ENCODE data around the gene TMED6.

The TMED6 gene

DNA sequence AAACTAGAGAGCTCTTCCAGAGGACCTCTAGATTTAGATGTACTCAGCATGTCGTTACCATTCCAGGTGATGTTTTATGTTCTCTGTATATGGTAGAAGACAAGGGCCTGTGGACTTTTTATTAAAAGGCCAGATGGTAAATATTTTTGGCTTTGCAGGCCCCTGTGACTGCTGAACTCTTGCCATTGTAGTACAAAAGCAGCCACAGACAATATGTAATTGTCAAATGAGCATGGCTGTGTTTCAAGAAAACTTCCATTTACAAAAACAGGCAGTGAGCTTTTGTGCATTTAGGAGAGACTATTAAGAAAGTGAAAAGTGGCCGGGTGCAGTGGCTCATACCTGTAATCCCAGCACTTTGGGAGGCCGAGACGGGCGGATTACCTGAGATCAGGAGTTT, 7.4 kb downstream of the TMED6 start:
- Histone ChIP-seq H2BK15ac (ENCODE audit: low read length) (no peak overlapping the region), H3K27me3 (ENCODE audit: control insufficient read depth in 3 of 3, insufficient read depth in 3 of 3, low read depth in 1 of 3, low read length in 3 of 3) (no peaks in the 10 kb centered on the region), H2BK120ac (ENCODE audit: low read depth, low read length) (no peak overlapping the region), H3K4ac (ENCODE audit: low read length) (no peak overlapping the region), H3K4me3 (ENCODE audit: low read length in 2 of 2) (no peak overlapping the region), H3K18ac (ENCODE audit: low read length) (no peak overlapping the region), H3K23ac (ENCODE audit: low read depth, low read length, poor library complexity) (no peak overlapping the region), H3K4me1 (ENCODE audit: control insufficient read depth in 2 of 2, insufficient read depth in 1 of 2, low read depth in 1 of 2, low read length in 2 of 2) (peaks cover 3 to 7% of the 10 kb centered on the region in 2 donors), H2BK5ac (ENCODE audit: low read length) (no peak overlapping the region), H4K91ac (ENCODE audit: low read depth, low read length, poor library complexity) (no peak overlapping the region), H3K79me1 (ENCODE audit: low read depth, low read length) (peaks cover 7% of the 10 kb centered on the region), H2AK5ac (ENCODE audit: low read depth, low read length) (no peak overlapping the region), H3K27ac (replicated peaks; ENCODE audit: low read length) (no peak overlapping the region), H3K36me3 (replicated peaks in 1 of 2; ENCODE audit: control insufficient read depth in 2 of 2, insufficient read depth in 2 of 2, low read length in 2 of 2) (peaks cover 10 to 52% of the 10 kb centered on the region in 2 donors), H3K9me3 (replicated peaks in 1 of 2; ENCODE audit: control insufficient read depth in 2 of 2, insufficient read depth in 1 of 2, low read depth in 1 of 2, low read length in 2 of 2) (no peaks in the 10 kb centered on the region), H4K8ac (ENCODE audit: low read depth, low read length) (no peak overlapping the region), H2BK12ac (ENCODE audit: low read length) (no peak overlapping the region), H3K9ac (ENCODE audit: low read depth, low read length, poor library complexity) (no peak overlapping the region), H2AFZ (ENCODE audit: low read length) (no peak overlapping the region), H3K14ac (ENCODE audit: low read length) (no peak overlapping the region), H3K4me2 (ENCODE audit: insufficient read depth, low read length, poor library complexity, severe bottlenecking) (no peak overlapping the region)
- DNase-seq (ENCODE audit: low spot score): no peak
- no CpG with 5 or more reads among the region's 5 CpGs for WGBS, 2 donors (ENCODE audit: extremely low coverage in 2 of 2, insufficient read length in 2 of 2, insufficient replicate concordance in 1 of 2)

DNA sequence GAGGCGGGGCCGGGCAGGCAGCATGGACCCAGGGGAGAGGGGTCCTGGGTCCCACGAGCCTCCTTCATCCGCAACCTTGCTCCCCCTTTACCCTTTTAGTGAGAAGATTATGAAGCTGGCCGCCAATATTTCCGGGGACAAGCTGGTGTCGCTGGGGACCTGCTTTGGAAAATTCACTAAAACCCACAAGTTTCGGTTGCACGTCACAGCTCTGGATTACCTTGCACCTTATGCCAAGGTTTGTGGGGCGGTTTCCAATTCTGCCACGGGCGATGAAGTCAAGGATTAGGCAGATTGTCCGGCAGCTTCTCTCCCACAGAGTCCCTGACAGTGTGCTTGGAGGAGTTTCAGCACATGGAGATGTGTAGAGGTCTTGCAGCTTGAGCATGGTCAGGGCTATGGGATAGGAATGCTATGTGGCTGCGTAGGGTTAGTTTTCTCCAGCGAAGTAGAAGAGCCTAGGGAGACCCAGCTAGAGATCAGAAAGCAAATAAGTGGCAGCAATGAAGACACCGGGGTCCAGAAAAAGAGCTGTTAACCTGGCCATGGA, 11.4 kb downstream of the TMED6 start:
- Histone ChIP-seq H4K8ac (ENCODE audit: low read depth, low read length) (no peak overlapping the region), H3K9me3 (replicated peaks in 1 of 2; ENCODE audit: control insufficient read depth in 2 of 2, insufficient read depth in 1 of 2, low read depth in 1 of 2, low read length in 2 of 2) (no peaks in the 10 kb centered on the region), H3K4me3 (ENCODE audit: low read length in 2 of 2) (peak overlapping the region; percentile 72 to 87), H2BK120ac (ENCODE audit: low read depth, low read length) (no peak overlapping the region), H3K18ac (ENCODE audit: low read length) (peak overlapping the region; percentile 84), H3K27me3 (ENCODE audit: control insufficient read depth in 3 of 3, insufficient read depth in 3 of 3, low read depth in 1 of 3, low read length in 3 of 3) (no peaks in the 10 kb centered on the region), H3K23ac (ENCODE audit: low read depth, low read length, poor library complexity) (peak overlapping the region; percentile 47), H2AK5ac (ENCODE audit: low read depth, low read length) (peak overlapping the region; percentile 65), H3K36me3 (replicated peaks in 1 of 2; ENCODE audit: control insufficient read depth in 2 of 2, insufficient read depth in 2 of 2, low read length in 2 of 2) (peaks cover 19 to 69% of the 10 kb centered on the region in 2 donors), H2BK15ac (ENCODE audit: low read length) (no peak overlapping the region), H3K79me1 (ENCODE audit: low read depth, low read length) (peaks cover 14% of the 10 kb centered on the region), H3K14ac (ENCODE audit: low read length) (no peak overlapping the region), H4K91ac (ENCODE audit: low read depth, low read length, poor library complexity) (no peak overlapping the region), H3K4ac (ENCODE audit: low read length) (no peak overlapping the region), H3K27ac (replicated peaks; ENCODE audit: low read length) (no peak overlapping the region), H3K9ac (ENCODE audit: low read depth, low read length, poor library complexity) (peak overlapping the region; percentile 92), H2BK5ac (ENCODE audit: low read length) (no peak overlapping the region), H3K4me2 (ENCODE audit: insufficient read depth, low read length, poor library complexity, severe bottlenecking) (peak overlapping the region; percentile 99), H3K4me1 (ENCODE audit: control insufficient read depth in 2 of 2, insufficient read depth in 1 of 2, low read depth in 1 of 2, low read length in 2 of 2) (peaks cover 7 to 13% of the 10 kb centered on the region in 2 donors), H2AFZ (ENCODE audit: low read length) (peak overlapping the region; percentile 85), H2BK12ac (ENCODE audit: low read length) (no peak overlapping the region)
- DNase-seq (ENCODE audit: low spot score): no peak
- WGBS, 2 donors (ENCODE audit: extremely low coverage in 2 of 2, insufficient read length in 2 of 2, insufficient replicate concordance in 1 of 2): no CpG with 5 or more reads among the region's 16 CpGs

DNA sequence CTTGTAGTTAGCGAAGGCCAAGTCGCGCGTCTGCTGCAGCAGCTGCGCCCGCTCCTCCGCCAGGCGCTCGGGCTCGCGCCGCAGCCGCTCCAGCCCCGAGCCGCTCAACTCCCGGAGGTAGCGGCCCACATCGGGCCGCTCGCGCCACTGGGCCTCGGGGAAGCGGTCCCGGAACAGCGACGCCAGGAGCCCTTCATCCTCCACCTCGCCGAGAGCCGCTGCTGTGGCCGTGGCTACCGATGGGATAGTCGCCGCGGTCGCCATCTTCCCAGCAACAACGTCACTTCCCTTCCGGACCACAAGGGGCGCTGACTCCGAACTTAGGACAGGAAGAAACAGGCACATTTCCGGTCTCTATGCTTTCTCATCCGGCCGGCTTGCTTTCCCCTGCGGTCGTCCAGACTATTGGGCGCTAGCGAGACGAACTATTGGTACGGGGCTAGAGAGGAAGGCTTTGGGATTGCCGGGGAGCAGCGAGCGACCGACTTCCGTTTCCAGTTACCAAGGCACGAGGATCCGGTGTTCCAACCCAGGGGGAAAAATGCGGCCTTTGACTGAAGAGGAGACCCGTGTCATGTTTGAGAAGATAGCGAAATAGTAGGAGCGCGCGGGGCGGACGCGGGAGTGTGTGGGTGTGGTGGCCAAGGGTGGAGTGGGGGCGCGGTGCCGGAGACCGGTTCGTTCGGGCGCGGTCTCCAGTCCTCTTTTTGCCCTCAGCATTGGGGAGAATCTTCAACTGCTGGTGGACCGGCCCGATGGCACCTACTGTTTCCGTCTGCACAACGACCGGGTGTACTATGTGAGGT, 12.1 kb downstream of the TMED6 start, which contains the start of the genes COG8 and NIP7:
COG8 (minus strand) TSS at position 276 of the 806 bp plus-strand sequence; CDS start at position 264, 12 bp downstream.
NIP7 (plus strand) TSS at position 484 of the 806 bp plus-strand sequence; CDS start at position 542, 58 bp downstream.
- no peak within 1 kb of the TSS for H4K91ac ChIP-seq (ENCODE audit: low read depth, low read length, poor library complexity)
- H4K8ac ChIP-seq (ENCODE audit: low read depth, low read length): no peak within 1 kb of the TSS
- peak within 1 kb of the TSS; percentile 71 for H3K27ac ChIP-seq (replicated peaks; ENCODE audit: low read length)
- peak within 1 kb of the TSS; percentile 72 to 95 for H3K4me3 ChIP-seq (ENCODE audit: low read length in 2 of 2)
- H2AK5ac ChIP-seq (ENCODE audit: low read depth, low read length): peak within 1 kb of the TSS; percentile 68
- H3K79me1 ChIP-seq (ENCODE audit: low read depth, low read length): peaks cover 14% of the 10 kb centered on the region
- H3K4me1 ChIP-seq (ENCODE audit: control insufficient read depth in 2 of 2, insufficient read depth in 1 of 2, low read depth in 1 of 2, low read length in 2 of 2): peaks cover 7 to 13% of the 10 kb centered on the region in 2 donors
- peak within 1 kb of the TSS; percentile 89 for H3K4ac ChIP-seq (ENCODE audit: low read length)
- H3K4me2 ChIP-seq (ENCODE audit: insufficient read depth, low read length, poor library complexity, severe bottlenecking): peak within 1 kb of the TSS; percentile 99
- no peaks in the 10 kb centered on the region for H3K9me3 ChIP-seq (replicated peaks in 1 of 2; ENCODE audit: control insufficient read depth in 2 of 2, insufficient read depth in 1 of 2, low read depth in 1 of 2, low read length in 2 of 2)
- no peak within 1 kb of the TSS for H2BK15ac ChIP-seq (ENCODE audit: low read length)
- H3K14ac ChIP-seq (ENCODE audit: low read length): peak within 1 kb of the TSS; percentile 42
- H3K36me3 ChIP-seq (replicated peaks in 1 of 2; ENCODE audit: control insufficient read depth in 2 of 2, insufficient read depth in 2 of 2, low read length in 2 of 2): peaks cover 26 to 76% of the 10 kb centered on the region in 2 donors
- no CpG with 5 or more reads among the region's 77 CpGs for WGBS, 2 donors (ENCODE audit: extremely low coverage in 2 of 2, insufficient read length in 2 of 2, insufficient replicate concordance in 1 of 2)
- H2BK12ac ChIP-seq (ENCODE audit: low read length): no peak within 1 kb of the TSS
- no peaks in the 10 kb centered on the region for H3K27me3 ChIP-seq (ENCODE audit: control insufficient read depth in 3 of 3, insufficient read depth in 3 of 3, low read depth in 1 of 3, low read length in 3 of 3)
- H2BK5ac ChIP-seq (ENCODE audit: low read length): peak within 1 kb of the TSS; percentile 88
- DNase-seq (ENCODE audit: low spot score): peak; percentile 97
- H2BK120ac ChIP-seq (ENCODE audit: low read depth, low read length): no peak within 1 kb of the TSS
- H3K18ac ChIP-seq (ENCODE audit: low read length): peak within 1 kb of the TSS; percentile 91
- H3K9ac ChIP-seq (ENCODE audit: low read depth, low read length, poor library complexity): peak within 1 kb of the TSS; percentile 98
- peak within 1 kb of the TSS; percentile 97 for H3K23ac ChIP-seq (ENCODE audit: low read depth, low read length, poor library complexity)
- peak within 1 kb of the TSS; percentile 90 for H2AFZ ChIP-seq (ENCODE audit: low read length)

Measured in neuronal stem cell (in vitro differentiated cells).